Upper lobe of left lung (tissue), 4 donors: Measurements from ENCODE around the gene ZCCHC7.

Source experiments
- EP300 ChIP-seq, 4 donors: sonication (generic); formaldehyde crosslinking; IDR thresholded peaks; one replicate each; pipeline ENCODE4 v1.5.1; 2017; ENCODE audit warnings: antibody characterized with exemption in 4 of 4, control low read depth in 2 of 4
- POLR2A ChIP-seq, 4 donors: fragments of 450-650 bp; IDR thresholded peaks; one replicate each; pipeline ENCODE4 v1.5.1; 2016 to 2017; ENCODE audit warnings: antibody characterized with exemption in 4 of 4, mild to moderate bottlenecking in 2 of 4
- POLR2AphosphoS5 ChIP-seq, 2 donors: sonication (generic); formaldehyde crosslinking; IDR thresholded peaks; one replicate each; pipeline ENCODE4 v1.5.1; 2017; ENCODE audit warnings: antibody characterized with exemption in 2 of 2
- TF ChIP-seq, protein P1 (sequence below), 6 experiments: fragments of 450-650 bp in 4 of 6; fragments of 200-600 bp in 2 of 6; sonication (generic) in 2 of 6; IDR thresholded peaks; one replicate each; pipeline ENCODE4 v1.5.1; 2016 to 2019; ENCODE audit warnings: antibody characterized with exemption in 6 of 6

- TF ChIP-seq EP300 (IDR thresholded peaks at IDR 0.05) (no peak), POLR2A (IDR thresholded peaks at IDR 0.05) (no peak), POLR2AphosphoS5 (IDR thresholded peaks at IDR 0.05) (no peak)
- TF ChIP-seq, protein P1, sequence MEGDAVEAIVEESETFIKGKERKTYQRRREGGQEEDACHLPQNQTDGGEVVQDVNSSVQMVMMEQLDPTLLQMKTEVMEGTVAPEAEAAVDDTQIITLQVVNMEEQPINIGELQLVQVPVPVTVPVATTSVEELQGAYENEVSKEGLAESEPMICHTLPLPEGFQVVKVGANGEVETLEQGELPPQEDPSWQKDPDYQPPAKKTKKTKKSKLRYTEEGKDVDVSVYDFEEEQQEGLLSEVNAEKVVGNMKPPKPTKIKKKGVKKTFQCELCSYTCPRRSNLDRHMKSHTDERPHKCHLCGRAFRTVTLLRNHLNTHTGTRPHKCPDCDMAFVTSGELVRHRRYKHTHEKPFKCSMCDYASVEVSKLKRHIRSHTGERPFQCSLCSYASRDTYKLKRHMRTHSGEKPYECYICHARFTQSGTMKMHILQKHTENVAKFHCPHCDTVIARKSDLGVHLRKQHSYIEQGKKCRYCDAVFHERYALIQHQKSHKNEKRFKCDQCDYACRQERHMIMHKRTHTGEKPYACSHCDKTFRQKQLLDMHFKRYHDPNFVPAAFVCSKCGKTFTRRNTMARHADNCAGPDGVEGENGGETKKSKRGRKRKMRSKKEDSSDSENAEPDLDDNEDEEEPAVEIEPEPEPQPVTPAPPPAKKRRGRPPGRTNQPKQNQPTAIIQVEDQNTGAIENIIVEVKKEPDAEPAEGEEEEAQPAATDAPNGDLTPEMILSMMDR (IDR thresholded peaks at IDR 0.05): no peak
These were observed 215.8 kb downstream of the ZCCHC7 start for GRCh38 chr9:37336150-37336549.
